H9 (cell line): Measurements from ENCODE around the gene RASSF3. TPM values are rescaled to one million over a fixed set of nuclear protein-coding genes. Genes with fewer than 3 reads are reported as not detected.
"Not testable (repeated sequence)": the region's sequence is repeated elsewhere in the genome, so short reads cannot be mapped to it uniquely, and the experiment has no call there.

Experiments
- DNase-seq: peaks from one replicate; pipeline ENCODE4 v3.0.0-alpha.2; 2017
- H2AFZ ChIP-seq: one replicate; pipeline ENCODE4 v1.6.1; 2013; ENCODE audit warnings: mild to moderate bottlenecking, low read length, control low read depth, moderate library complexity
- H2AK5ac ChIP-seq: 2 replicates; pipeline ENCODE4 v1.6.1; 2013; ENCODE audit warnings: low read length, control low read depth, mixed read lengths; ENCODE audit not compliant: insufficient read length
- H2BK120ac ChIP-seq: one replicate; pipeline ENCODE4 v1.6.1; 2013; ENCODE audit warnings: low read depth, mild to moderate bottlenecking, low read length, control low read depth, inconsistent platforms; ENCODE audit not compliant: poor library complexity, severe bottlenecking
- H2BK12ac ChIP-seq: 2 replicates; pipeline ENCODE4 v1.6.1; 2013; ENCODE audit warnings: low read length, control low read depth, mixed read lengths, low read depth; ENCODE audit not compliant: insufficient read length
- H2BK15ac ChIP-seq: 2 replicates; pipeline ENCODE4 v1.6.1; 2013; ENCODE audit warnings: low read depth, low read length, control low read depth
- H2BK20ac ChIP-seq: one replicate; pipeline ENCODE4 v1.6.1; 2013; ENCODE audit warnings: low read depth, mild to moderate bottlenecking, low read length, control low read depth, inconsistent platforms; ENCODE audit not compliant: poor library complexity, severe bottlenecking
- H2BK5ac ChIP-seq: 2 replicates; pipeline ENCODE4 v1.6.1; 2013; ENCODE audit warnings: low read length, control low read depth, mixed read lengths; ENCODE audit not compliant: insufficient read length
- H3K14ac ChIP-seq: 2 replicates; pipeline ENCODE4 v1.6.1; 2013; ENCODE audit warnings: low read length, control low read depth; ENCODE audit not compliant: insufficient read depth
- H3K18ac ChIP-seq: 2 replicates; pipeline ENCODE4 v1.6.1; 2013; ENCODE audit warnings: low read depth, mild to moderate bottlenecking, mixed read lengths, low read length, control low read depth; ENCODE audit not compliant: insufficient read length
- H3K23ac ChIP-seq: 2 replicates; pipeline ENCODE4 v1.6.1; 2013; ENCODE audit warnings: low read length, control low read depth, mixed read lengths, low read depth; ENCODE audit not compliant: insufficient read length
- H3K23me2 ChIP-seq: 2 replicates; pipeline ENCODE4 v1.6.1; 2013; ENCODE audit warnings: low read depth, mild to moderate bottlenecking, mixed read lengths, low read length, control low read depth; ENCODE audit not compliant: insufficient read length, poor library complexity, severe bottlenecking
- H3K27ac ChIP-seq: 2 replicates; pipeline ENCODE4 v1.5.1; 2013; ENCODE audit warnings: low read length, control low read depth, mixed read lengths, low read depth; ENCODE audit not compliant: insufficient read length
- H3K27me3 ChIP-seq: 2 replicates; pipeline ENCODE4 v1.6.1; 2013; ENCODE audit warnings: low read length, control low read depth, inconsistent platforms; ENCODE audit not compliant: insufficient read depth
- H3K4ac ChIP-seq: 2 replicates; pipeline ENCODE4 v1.6.1; 2013; ENCODE audit warnings: low read depth, mild to moderate bottlenecking, control low read depth, inconsistent platforms, low read length, moderate library complexity
- H3K4me1 ChIP-seq: 2 replicates; pipeline ENCODE4 v1.6.1; 2013; ENCODE audit warnings: low read length, control low read depth, inconsistent platforms; ENCODE audit not compliant: insufficient read depth
- H3K4me2 ChIP-seq: 2 replicates; pipeline ENCODE4 v1.6.1; 2013; ENCODE audit warnings: low read length, control low read depth, mixed read lengths; ENCODE audit not compliant: insufficient read length, insufficient read depth
- H3K56ac ChIP-seq: 2 replicates; pipeline ENCODE4 v1.6.1; 2013; ENCODE audit warnings: low read depth, mild to moderate bottlenecking, mixed read lengths, low read length, control low read depth; ENCODE audit not compliant: insufficient read length
- H3K79me1 ChIP-seq: 2 replicates; pipeline ENCODE4 v1.6.1; 2013; ENCODE audit warnings: low read depth, mild to moderate bottlenecking, moderate library complexity, low read length, control low read depth, inconsistent platforms; ENCODE audit not compliant: insufficient read depth, poor library complexity, severe bottlenecking
- H3K79me2 ChIP-seq: 2 replicates; pipeline ENCODE4 v1.6.1; 2013; ENCODE audit warnings: low read length, control low read depth, inconsistent platforms; ENCODE audit not compliant: insufficient read depth
- H3K9ac ChIP-seq: 2 replicates; pipeline ENCODE4 v1.6.1; 2013; ENCODE audit warnings: low read length, control low read depth, mixed read lengths; ENCODE audit not compliant: insufficient read length; ENCODE audit errors: extremely low read depth
- H3K9me3 ChIP-seq: one replicate; pipeline ENCODE4 v1.6.1; 2013; ENCODE audit warnings: low read depth, low read length, inconsistent platforms; ENCODE audit not compliant: control insufficient read depth
- H3T11ph ChIP-seq: one replicate; pipeline ENCODE4 v1.6.1; 2013; ENCODE audit warnings: mild to moderate bottlenecking, low read length, control low read depth, inconsistent platforms
- H4K20me1 ChIP-seq: one replicate; pipeline ENCODE4 v1.6.1; 2013; ENCODE audit not compliant: control insufficient read depth, insufficient read length, insufficient read depth
- H4K5ac ChIP-seq: 2 replicates; pipeline ENCODE4 v1.6.1; 2013; ENCODE audit warnings: low read depth, mild to moderate bottlenecking, mixed read lengths, low read length, control low read depth; ENCODE audit not compliant: insufficient read length
- H4K8ac ChIP-seq: replicated peaks from 2 replicates; pipeline ENCODE4 v1.6.1; 2013; ENCODE audit warnings: low read length, control low read depth, mixed read lengths, low read depth; ENCODE audit not compliant: insufficient read length
- H4K91ac ChIP-seq: 2 replicates; pipeline ENCODE4 v1.6.1; 2013; ENCODE audit warnings: low read depth, mild to moderate bottlenecking, moderate library complexity, mixed read lengths, low read length, control low read depth; ENCODE audit not compliant: insufficient read length
- H3K27ac Mint-ChIP-seq, 3 experiments: 2 replicates in 2 of 3; 3 replicates in 1 of 3; pipeline ENCODE4 v1.8.0; 2020 to 2021; ENCODE audit warnings: mixed read lengths in 3 of 3, mild to moderate bottlenecking in 1 of 3, moderate library complexity in 1 of 3
- H3K27me3 Mint-ChIP-seq: 2 replicates; pipeline ENCODE4 v1.8.0; 2021; ENCODE audit warnings: low read depth, mild to moderate bottlenecking, moderate library complexity, mixed read lengths
- H3K36me3 Mint-ChIP-seq, 3 experiments: 2 replicates in 2 of 3; 3 replicates in 1 of 3; pipeline ENCODE4 v1.8.0; 2020 to 2021; ENCODE audit warnings: low read depth in 3 of 3, mixed read lengths in 3 of 3; ENCODE audit not compliant: insufficient read depth in 1 of 3
- H3K4me1 Mint-ChIP-seq, 2 experiments: 2 replicates each; pipeline ENCODE4 v1.8.0; 2020; ENCODE audit warnings: mixed read lengths in 2 of 2
- H3K4me3 Mint-ChIP-seq, 2 experiments: 2 replicates in 1 of 2; 3 replicates in 1 of 2; pipeline ENCODE4 v1.8.0; 2020 to 2021; ENCODE audit warnings: mild to moderate bottlenecking in 2 of 2, mixed read lengths in 2 of 2, moderate library complexity in 1 of 2
- H3K9me3 Mint-ChIP-seq, 2 experiments: 2 replicates in 1 of 2; 3 replicates in 1 of 2; pipeline ENCODE4 v1.8.0; 2020; ENCODE audit warnings: mild to moderate bottlenecking in 2 of 2, mixed read lengths in 2 of 2, moderate library complexity in 1 of 2
- CTCF ChIP-seq: fragments of 200-600 bp; sonication (generic); conservative IDR thresholded peaks from 3 replicates; pipeline ENCODE4 v1.8.0; 2021; ENCODE audit warnings: antibody characterized with exemption, mild to moderate bottlenecking
- WGBS: extraction: QIAGEN DNeasy Blood & Tissue Kit; methylation state at CpG from one replicate; pipeline ENCODE4 v1.1.7; 2013; ENCODE audit warnings: missing lambda C conversion rate, low lambda C conversion rate, mixed read lengths; ENCODE audit not compliant: insufficient read length; ENCODE audit errors: extremely low coverage; 5-methylcytosine and 5-hydroxymethylcytosine counted together
- total RNA-seq: library from RNA; stranded (reverse); gene quantifications from 2 replicates; pipeline ENCODE4 v1.2.1, GENCODE V29; 2021

RASSF3 gene
- total RNA-seq, 1 experiment from 2014 or later = 45.1 TPM

GRCh38 chr12:64688715-64689114 is 78.4 kb downstream of the RASSF3 start:
- Histone ChIP-seq H2AK5ac (no peak overlapping the region), H2BK120ac (no peak overlapping the region), H3K23me2 (no peaks in the 10 kb centered on the region), H3K56ac (no peak overlapping the region), H4K91ac (no peak overlapping the region), H2BK5ac (no peak overlapping the region), H2BK15ac (no peak overlapping the region), H3T11ph (no peak overlapping the region), H3K4me1 (no peaks in the 10 kb centered on the region; the same call in 1 of the 2 replicates), H3K79me2 (no peaks in the 10 kb centered on the region), H3K9me3 (no peaks in the 10 kb centered on the region), H3K4me2 (no peak overlapping the region), H4K8ac (no peak overlapping the region), H3K9ac (no peak overlapping the region), H2BK12ac (no peak overlapping the region), H3K27me3 (no peaks in the 10 kb centered on the region), H4K5ac (no peak overlapping the region), H3K18ac (no peak overlapping the region), H2AFZ (no peak overlapping the region), H3K4ac (no peak overlapping the region), H3K23ac (no peak overlapping the region), H3K14ac (no peak overlapping the region), H4K20me1 (no peaks in the 10 kb centered on the region), H3K27ac (no peak overlapping the region), H2BK20ac (no peak overlapping the region), H3K79me1 (no peaks in the 10 kb centered on the region)
- Mint-ChIP-seq H3K36me3 (peaks cover 6 to 50% (median 47%) of the 10 kb centered on the region in 3 experiments; a peak in 6 of 7 replicates), H3K4me1 (peaks cover 28 to 43% of the 10 kb centered on the region in 2 experiments), H3K9me3 (no peaks in the 10 kb centered on the region), H3K4me3 (no peak overlapping the region), H3K27me3 (no peaks in the 10 kb centered on the region), H3K27ac (peak overlapping the region in 1 of 3 experiments; percentile 63; a peak in 3 of 7 replicates)
- WGBS = no CpG with 5 or more reads among the region's 7 CpGs
- no peak for DNase-seq
- TF ChIP-seq CTCF = no peak

- not testable (repeated sequence) for H2BK120ac ChIP-seq, H3K79me1 ChIP-seq, H2AFZ ChIP-seq, H3K27me3 Mint-ChIP-seq, H4K20me1 ChIP-seq, H2BK15ac ChIP-seq, H3K4me1 ChIP-seq, H3K23ac ChIP-seq, H3K9ac ChIP-seq, DNase-seq, H3K27me3 ChIP-seq, H3K23me2 ChIP-seq, H2AK5ac ChIP-seq, H2BK5ac ChIP-seq, H3K79me2 ChIP-seq, H4K8ac ChIP-seq, H3T11ph ChIP-seq, H2BK20ac ChIP-seq, H4K91ac ChIP-seq, H3K56ac ChIP-seq, H3K14ac ChIP-seq, H3K18ac ChIP-seq, H3K9me3 Mint-ChIP-seq, H2BK12ac ChIP-seq, H4K5ac ChIP-seq, H3K4ac ChIP-seq, H3K4me2 ChIP-seq, H3K27ac ChIP-seq, H3K27ac Mint-ChIP-seq, H3K4me3 Mint-ChIP-seq, H3K9me3 ChIP-seq
- WGBS = no CpG with 5 or more reads among the region's 6 CpGs
- peaks cover 37 to 52% of the 10 kb centered on the region in 2 experiments for H3K4me1 Mint-ChIP-seq
- peaks cover 4 to 50% (median 43%) of the 10 kb centered on the region in 3 experiments; a peak in 6 of 7 replicates for H3K36me3 Mint-ChIP-seq
Observed at GRCh38 chr12:64690236-64690635, 79.9 kb downstream of the RASSF3 start.
